K562 (cell line): ENCODE measurements around the gene KCNN3. TPM values are rescaled to one million over a fixed set of nuclear protein-coding genes. Genes with fewer than 3 reads are reported as not detected.

Experiments used
- ARNT ChIP-seq, 2 experiments: fragments of 450-650 bp; IDR thresholded peaks; 2 replicates each; pipeline ENCODE4 v1.6.1; 2016; ENCODE audit warnings: mild to moderate bottlenecking in 1 of 2
- ATF7 ChIP-seq: fragments of 450-650 bp; IDR thresholded peaks from 2 replicates; pipeline ENCODE4 v1.7.1; 2014; ENCODE audit warnings: mild to moderate bottlenecking, moderate library complexity
- CCAR2 ChIP-seq: fragments of 200-400 bp; formaldehyde crosslinking; IDR thresholded peaks from 2 replicates; pipeline ENCODE4 v1.6.1; 2017; ENCODE audit warnings: mild to moderate bottlenecking, low read depth, low read length
- CXXC5 ChIP-seq: fragments of 250-450 bp; sonication (Bioruptor Pico); IDR thresholded peaks from 2 replicates; pipeline ENCODE4 v1.8.0; 2022; ENCODE audit warnings: inconsistent platforms, mild to moderate bottlenecking, moderate library complexity
- ESRRB ChIP-seq: fragments of 250-450 bp; sonication (Bioruptor Pico); IDR thresholded peaks from 2 replicates; pipeline ENCODE4 v1.5.0; 2020; ENCODE audit warnings: mild to moderate bottlenecking, moderate library complexity, borderline replicate concordance
- FOXM1 ChIP-seq, 2 experiments: fragments of 450-650 bp in 1 of 2; sonication (generic) in 1 of 2; formaldehyde crosslinking in 1 of 2; IDR thresholded peaks; 2 replicates each; pipeline versions ENCODE4 v1.6.1 to v1.9.0; 2017 to 2022; ENCODE audit warnings: low read depth in 2 of 2, mild to moderate bottlenecking in 2 of 2, missing genetic modification reagents in 1 of 2, moderate library complexity in 1 of 2
- GATAD2B ChIP-seq: fragments of 450-650 bp; IDR thresholded peaks from 2 replicates; pipeline ENCODE4 v1.6.1; 2017; ENCODE audit warnings: mild to moderate bottlenecking, borderline replicate concordance
- ID3 ChIP-seq, 2 experiments: fragments of 250-450 bp in 1 of 2; fragments of 450-650 bp in 1 of 2; sonication (Bioruptor Pico) in 1 of 2; IDR thresholded peaks; 2 replicates each; pipeline versions ENCODE4 v1.6.1 to v1.8.0; 2016 to 2021; ENCODE audit warnings: mild to moderate bottlenecking in 2 of 2, moderate library complexity in 2 of 2, missing compliant biosample characterization in 1 of 2, missing genetic modification characterization in 1 of 2
- MECOM ChIP-seq: fragments of 250-450 bp; sonication (Bioruptor Pico); IDR thresholded peaks from 2 replicates; pipeline ENCODE4 v1.8.0; 2022; ENCODE audit warnings: inconsistent platforms
- POLR3G ChIP-seq: IDR thresholded peaks from 2 replicates; pipeline ENCODE4 v1.6.1; 2011; ENCODE audit not compliant: insufficient read length, insufficient replicate concordance; ENCODE audit errors: extremely low read depth
- POU5F1 ChIP-seq: fragments of 150-350 bp; IDR thresholded peaks from 2 replicates; pipeline ENCODE4 v1.6.1; 2014; ENCODE audit warnings: borderline replicate concordance, low read length, low read depth, mild to moderate bottlenecking; ENCODE audit not compliant: partially characterized antibody
- RBBP5 ChIP-seq: fragments of 200-600 bp; sonication (generic); IDR thresholded peaks from 2 replicates; pipeline ENCODE4 v1.6.1; 2012; ENCODE audit warnings: borderline replicate concordance, mild to moderate bottlenecking, low read length, control low read depth, inconsistent platforms; ENCODE audit not compliant: insufficient read depth, poor library complexity, severe bottlenecking
- RNF219 ChIP-seq: fragments of 250-450 bp; sonication (Bioruptor Pico); IDR thresholded peaks from 2 replicates; pipeline ENCODE4 v1.5.0; 2022; ENCODE audit warnings: mild to moderate bottlenecking
- SMARCA5 ChIP-seq: fragments of 450-650 bp; IDR thresholded peaks from 2 replicates; pipeline ENCODE4 v1.6.1; 2016
- STAT5B ChIP-seq: fragments of 250-450 bp; sonication (Bioruptor Pico); IDR thresholded peaks from 2 replicates; pipeline ENCODE4 v1.8.0; 2021; ENCODE audit warnings: mild to moderate bottlenecking, inconsistent platforms
- TEAD1 ChIP-seq, 2 experiments: fragments of 450-650 bp in 1 of 2; sonication (generic) in 1 of 2; formaldehyde crosslinking; IDR thresholded peaks; 2 replicates each; pipeline versions ENCODE4 v1.4.0 to v1.8.0; 2020 to 2022; ENCODE audit warnings: mild to moderate bottlenecking in 2 of 2, missing genetic modification reagents in 1 of 2
- TRIM25 ChIP-seq: fragments of 450-650 bp; IDR thresholded peaks from 2 replicates; pipeline ENCODE4 v1.7.0; 2016; ENCODE audit warnings: borderline replicate concordance
- ZBTB26 ChIP-seq: fragments of 450-650 bp; formaldehyde crosslinking; IDR thresholded peaks from 2 replicates; pipeline ENCODE4 v1.4.0; 2022; ENCODE audit warnings: missing genetic modification characterization
- polyA plus RNA-seq, 8 experiments: library from polyadenylated mRNA; depleted of rRNA in 4 of 8; stranded (reverse) in 5 of 8; unstranded in 3 of 8; fragments of >200 nt; fragmentation: Nextera tagmentation in 2 of 8; fragmentation: Illumina TruSeq in 1 of 8; extraction: Ambion mirVana in 2 of 8; extraction: Trizol in 1 of 8; gene quantifications; 2 replicates each; pipeline versions ENCODE4 v1.2.1 to v1.2.3, GENCODE V29; 2011 to 2014; ENCODE audit warnings: inconsistent platforms in 1 of 8, missing spikeins in 1 of 8
- total RNA-seq, 7 experiments: library from RNA; depleted of rRNA in 6 of 7; stranded (reverse); fragments of >200 nt in 6 of 7; fragmentation: Illumina TruSeq in 2 of 7; extraction: Trizol in 2 of 7; gene quantifications; 2 replicates each; pipeline versions ENCODE4 v1.2.1 to v1.2.3, GENCODE V29; 2011 to 2021; ENCODE audit warnings: low replicate concordance in 1 of 7

KCNN3 gene
- total and polyA plus RNA-seq, 9 of the 15 experiments (the other 6 are each of a cell fraction or from before 2014, with no cell fraction given) = 0.02 to 0.03 TPM; not detected in 7

- TF ChIP-seq ATF7 (peak; percentile 32; the same call in 1 of the 2 replicates), MECOM (CRISPR knock-in tag) (no peak), TRIM25 (no peak), RBBP5 (peak; percentile 47), ESRRB (CRISPR knock-in tag) (no peak), GATAD2B (no peak), TEAD1 (CRISPR knock-in tag; IDR thresholded peaks at IDR 0.05) (peak in 1 of 2 experiments; percentile 54; a peak in 1 of 4 replicates), RNF219 (CRISPR knock-in tag) (no peak), FOXM1 (IDR thresholded peaks at IDR 0.05; ENCODE audit: low read depth) (peak; percentile 62; the same call in 1 of the 2 replicates), FOXM1 (CRISPR knock-in tag; IDR thresholded peaks at IDR 0.05; ENCODE audit: low read depth) (no peak), ARNT (IDR thresholded peaks at IDR 0.05) (peak; percentile 47 to 71; a peak in 1 of 4 replicates), POU5F1 (no peak), STAT5B (CRISPR knock-in tag) (no peak), ID3 (CRISPR knock-in tag; IDR thresholded peaks at IDR 0.05) (no peak), ID3 (tag; IDR thresholded peaks at IDR 0.05) (no peak), CCAR2 (no peak), SMARCA5 (peak; percentile 38; the same call in 1 of the 2 replicates), ZBTB26 (CRISPR knock-in tag) (peak; percentile 47; the same call in 1 of the 2 replicates), CXXC5 (CRISPR knock-in tag) (peak; percentile 64), POLR3G (no peak)
Measured at GRCh38 chr1:154883919-154884868, 14.1 kb upstream of the KCNN3 start (continued).
